AG04450 (cell line): ENCODE results near the gene GRB2. TPM values are rescaled to one million over a fixed set of nuclear protein-coding genes. Genes with fewer than 3 reads are reported as not detected.

ENCODE experiments used
- CTCF ChIA-PET: fragments of 300-600, 350-600 bp; formaldehyde crosslinking; extraction: SDS; loops from one replicate; lab custom pipeline; 2022; ENCODE audit warnings: antibody characterized with exemption, inconsistent platforms; lab: Charles Lee
- POLR2A ChIA-PET: fragments of 350-600 bp; formaldehyde crosslinking; extraction: SDS; loops from one replicate; lab custom pipeline; 2021; ENCODE audit warnings: antibody characterized with exemption, inconsistent platforms; lab: Yijun Ruan, JAX
- DNase-seq: peaks from one replicate; pipeline ENCODE4 v3.0.0-alpha.2; 2011; ENCODE audit warnings: low read depth, low spot score
- H3K27ac ChIP-seq: one replicate; pipeline ENCODE4 v1.5.1; 2012; ENCODE audit warnings: low read depth, low read length, control low read depth
- H3K27me3 ChIP-seq: one replicate; pipeline ENCODE4 v1.6.0; 2012; ENCODE audit warnings: low read length; ENCODE audit not compliant: control insufficient read depth, insufficient read depth
- H3K4me3 ChIP-seq: 2 replicates; pipeline ENCODE4 v1.5.1; 2011; ENCODE audit warnings: mild to moderate bottlenecking, low read depth, low read length, control low read depth
- H3K9me3 ChIP-seq: 2 replicates; pipeline ENCODE4 v1.5.1; 2012; ENCODE audit warnings: low read length; ENCODE audit not compliant: control insufficient read depth, insufficient read depth
- polyA plus RNA-seq: library from polyadenylated mRNA; depleted of rRNA; stranded (reverse); fragments of >200 nt; gene quantifications from 2 replicates; pipeline ENCODE4 v1.2.3, GENCODE V29; 2011
- TF ChIP-seq, protein P1 (sequence below): IDR thresholded peaks from 2 replicates; pipeline ENCODE4 v1.5.1; 2011; ENCODE audit warnings: low read depth, low read length, control low read depth, inconsistent platforms

The GRB2 gene
- polyA plus RNA-seq, 1 experiment, result 63.8 TPM

- TF ChIP-seq, protein P1, sequence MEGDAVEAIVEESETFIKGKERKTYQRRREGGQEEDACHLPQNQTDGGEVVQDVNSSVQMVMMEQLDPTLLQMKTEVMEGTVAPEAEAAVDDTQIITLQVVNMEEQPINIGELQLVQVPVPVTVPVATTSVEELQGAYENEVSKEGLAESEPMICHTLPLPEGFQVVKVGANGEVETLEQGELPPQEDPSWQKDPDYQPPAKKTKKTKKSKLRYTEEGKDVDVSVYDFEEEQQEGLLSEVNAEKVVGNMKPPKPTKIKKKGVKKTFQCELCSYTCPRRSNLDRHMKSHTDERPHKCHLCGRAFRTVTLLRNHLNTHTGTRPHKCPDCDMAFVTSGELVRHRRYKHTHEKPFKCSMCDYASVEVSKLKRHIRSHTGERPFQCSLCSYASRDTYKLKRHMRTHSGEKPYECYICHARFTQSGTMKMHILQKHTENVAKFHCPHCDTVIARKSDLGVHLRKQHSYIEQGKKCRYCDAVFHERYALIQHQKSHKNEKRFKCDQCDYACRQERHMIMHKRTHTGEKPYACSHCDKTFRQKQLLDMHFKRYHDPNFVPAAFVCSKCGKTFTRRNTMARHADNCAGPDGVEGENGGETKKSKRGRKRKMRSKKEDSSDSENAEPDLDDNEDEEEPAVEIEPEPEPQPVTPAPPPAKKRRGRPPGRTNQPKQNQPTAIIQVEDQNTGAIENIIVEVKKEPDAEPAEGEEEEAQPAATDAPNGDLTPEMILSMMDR, result no peak
- no peak overlapping the region for H3K4me3 ChIP-seq
- CTCF ChIA-PET, result interaction anchor here (0.6 kb wide), 1 partner anchor 11 kb away, joined by 3 read pairs; no protein-coding TSS in a partner anchor
- H3K27ac ChIP-seq, result no peak overlapping the region
- no peak for DNase-seq
- no peaks in the 10 kb centered on the region for H3K9me3 ChIP-seq
- POLR2A ChIA-PET, result no interaction called here
- H3K27me3 ChIP-seq, result no peaks in the 10 kb centered on the region
These were observed 97.3 kb downstream of the GRB2 start for GRCh38 chr17:75307957-75308731.

GRCh38 chr17:75301502-75302206 is 103.8 kb downstream of the GRB2 start:
- ChIA-PET CTCF (interaction anchor here (0.6 to 1.4 kb wide), 3 partner anchors 10 to 21 kb away, joined by 3 to 7 read pairs (median 3); no protein-coding TSS in a partner anchor), POLR2A (no interaction called here)
- DNase-seq, result no peak
- H3K27me3 ChIP-seq, result no peaks in the 10 kb centered on the region
- no peaks in the 10 kb centered on the region for H3K9me3 ChIP-seq
- H3K4me3 ChIP-seq, result no peak overlapping the region
- TF ChIP-seq, protein P1, result no peak
- H3K27ac ChIP-seq, result no peak overlapping the region

- ChIA-PET POLR2A (no interaction called here), CTCF (interaction anchor here (0.6 kb wide), 1 partner anchor 11 kb away, joined by 3 read pairs; no protein-coding TSS in a partner anchor)
- H3K4me3 ChIP-seq, result no peak overlapping the region
- DNase-seq, result no peak
- no peak overlapping the region for H3K27ac ChIP-seq
- no peaks in the 10 kb centered on the region for H3K27me3 ChIP-seq
- TF ChIP-seq, protein P1, result no peak
- H3K9me3 ChIP-seq, result no peaks in the 10 kb centered on the region
These were observed 104.4 kb downstream of the GRB2 start for GRCh38 chr17:75301049-75301448.

DNA sequence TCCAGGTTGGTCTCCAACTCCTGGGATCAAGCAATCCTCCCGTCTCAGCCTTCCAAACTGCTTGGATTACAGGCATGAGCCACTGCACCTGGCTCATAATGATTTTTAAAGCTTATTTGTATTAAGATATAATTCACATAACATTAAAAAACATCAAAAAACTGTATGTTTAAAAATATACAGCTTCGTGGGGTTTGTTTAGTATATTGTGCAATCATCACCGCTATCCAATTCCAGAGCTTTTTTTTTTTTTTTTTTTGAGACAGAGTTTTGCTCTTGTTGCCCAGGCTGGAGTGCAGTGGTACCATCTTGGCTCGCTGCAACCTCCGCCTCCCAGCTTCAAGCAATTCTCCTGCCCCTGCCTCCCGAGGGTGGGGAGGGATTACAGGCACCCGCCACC is 105.2 kb downstream of the GRB2 start:
- POLR2A ChIA-PET, result interaction anchor here (0.6 to 1.1 kb wide), 4 partner anchors 11 to 122 kb away, joined by 3 to 8 read pairs (median 4); partner anchors contain the start of gene SLC25A19
- TF ChIP-seq, protein P1, result no peak
- DNase-seq, result no peak
- Histone ChIP-seq H3K27ac (no peak overlapping the region), H3K9me3 (no peaks in the 10 kb centered on the region), H3K4me3 (no peak overlapping the region), H3K27me3 (no peaks in the 10 kb centered on the region)
- CTCF ChIA-PET, result interaction anchor here (0.6 to 2.5 kb wide), 3 partner anchors 23 to 76 kb away, joined by 3 to 8 read pairs (median 4); partner anchors contain the start of gene MIF4GD
